NB4 (cell line): ENCODE measurements around the gene ACP7.
A peak's percentile ranks its signal among the peaks of the same experiment; 100 is the strongest.

Experiments
- DNase-seq: peaks from one replicate; pipeline ENCODE4 v3.0.0; 2010; ENCODE audit warnings: low read depth
- H3K4me3 ChIP-seq: one replicate; pipeline ENCODE4 v1.5.1; 2011; ENCODE audit warnings: mild to moderate bottlenecking, low read depth, low read length, moderate library complexity
- MYC ChIP-seq: IDR thresholded peaks from 2 replicates; pipeline ENCODE4 v1.6.1; 2011; ENCODE audit warnings: low read depth, low read length
- POLR2A ChIP-seq: IDR thresholded peaks from 2 replicates; pipeline ENCODE4 v1.6.1; 2011; ENCODE audit warnings: mild to moderate bottlenecking; ENCODE audit not compliant: insufficient read length; ENCODE audit errors: extremely low read depth
- TF ChIP-seq, protein P1 (sequence below): IDR thresholded peaks from 2 replicates; pipeline ENCODE4 v1.6.1; 2011; ENCODE audit warnings: low read depth, low read length
- TF ChIP-seq, protein P2 (sequence below): IDR thresholded peaks from one replicate; pipeline ENCODE4 v1.5.1; 2012; ENCODE audit warnings: low read depth, low read length

ACP7 gene

DNA sequence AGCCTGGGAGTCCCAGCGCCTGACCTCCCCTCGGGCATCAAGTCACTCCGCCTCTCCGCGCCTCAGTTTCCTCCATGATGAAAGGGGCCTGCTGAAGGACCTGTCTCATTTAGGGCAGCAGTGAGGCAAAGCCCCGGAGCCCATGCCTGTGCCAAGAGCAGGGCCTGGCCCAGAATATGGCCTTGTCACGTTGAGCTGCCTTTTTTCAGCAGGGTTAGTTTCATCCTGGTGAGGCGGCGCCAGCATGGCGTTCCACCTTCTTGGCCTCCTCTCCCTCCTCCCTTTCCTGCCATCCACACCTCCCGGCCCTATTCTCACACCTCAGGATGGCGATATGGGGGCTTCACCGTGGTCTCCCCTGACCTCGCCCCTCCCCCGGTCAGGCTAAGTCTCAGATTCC is 71.6 kb downstream of the ACP7 start:
- DNase-seq, result no peak
- TF ChIP-seq, protein P1, sequence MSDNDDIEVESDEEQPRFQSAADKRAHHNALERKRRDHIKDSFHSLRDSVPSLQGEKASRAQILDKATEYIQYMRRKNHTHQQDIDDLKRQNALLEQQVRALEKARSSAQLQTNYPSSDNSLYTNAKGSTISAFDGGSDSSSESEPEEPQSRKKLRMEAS, result no peak
- TF ChIP-seq POLR2A, result no peak
- TF ChIP-seq, protein P2, sequence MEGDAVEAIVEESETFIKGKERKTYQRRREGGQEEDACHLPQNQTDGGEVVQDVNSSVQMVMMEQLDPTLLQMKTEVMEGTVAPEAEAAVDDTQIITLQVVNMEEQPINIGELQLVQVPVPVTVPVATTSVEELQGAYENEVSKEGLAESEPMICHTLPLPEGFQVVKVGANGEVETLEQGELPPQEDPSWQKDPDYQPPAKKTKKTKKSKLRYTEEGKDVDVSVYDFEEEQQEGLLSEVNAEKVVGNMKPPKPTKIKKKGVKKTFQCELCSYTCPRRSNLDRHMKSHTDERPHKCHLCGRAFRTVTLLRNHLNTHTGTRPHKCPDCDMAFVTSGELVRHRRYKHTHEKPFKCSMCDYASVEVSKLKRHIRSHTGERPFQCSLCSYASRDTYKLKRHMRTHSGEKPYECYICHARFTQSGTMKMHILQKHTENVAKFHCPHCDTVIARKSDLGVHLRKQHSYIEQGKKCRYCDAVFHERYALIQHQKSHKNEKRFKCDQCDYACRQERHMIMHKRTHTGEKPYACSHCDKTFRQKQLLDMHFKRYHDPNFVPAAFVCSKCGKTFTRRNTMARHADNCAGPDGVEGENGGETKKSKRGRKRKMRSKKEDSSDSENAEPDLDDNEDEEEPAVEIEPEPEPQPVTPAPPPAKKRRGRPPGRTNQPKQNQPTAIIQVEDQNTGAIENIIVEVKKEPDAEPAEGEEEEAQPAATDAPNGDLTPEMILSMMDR, result no peak
- TF ChIP-seq MYC, result no peak
- no peak overlapping the region for H3K4me3 ChIP-seq

DNA sequence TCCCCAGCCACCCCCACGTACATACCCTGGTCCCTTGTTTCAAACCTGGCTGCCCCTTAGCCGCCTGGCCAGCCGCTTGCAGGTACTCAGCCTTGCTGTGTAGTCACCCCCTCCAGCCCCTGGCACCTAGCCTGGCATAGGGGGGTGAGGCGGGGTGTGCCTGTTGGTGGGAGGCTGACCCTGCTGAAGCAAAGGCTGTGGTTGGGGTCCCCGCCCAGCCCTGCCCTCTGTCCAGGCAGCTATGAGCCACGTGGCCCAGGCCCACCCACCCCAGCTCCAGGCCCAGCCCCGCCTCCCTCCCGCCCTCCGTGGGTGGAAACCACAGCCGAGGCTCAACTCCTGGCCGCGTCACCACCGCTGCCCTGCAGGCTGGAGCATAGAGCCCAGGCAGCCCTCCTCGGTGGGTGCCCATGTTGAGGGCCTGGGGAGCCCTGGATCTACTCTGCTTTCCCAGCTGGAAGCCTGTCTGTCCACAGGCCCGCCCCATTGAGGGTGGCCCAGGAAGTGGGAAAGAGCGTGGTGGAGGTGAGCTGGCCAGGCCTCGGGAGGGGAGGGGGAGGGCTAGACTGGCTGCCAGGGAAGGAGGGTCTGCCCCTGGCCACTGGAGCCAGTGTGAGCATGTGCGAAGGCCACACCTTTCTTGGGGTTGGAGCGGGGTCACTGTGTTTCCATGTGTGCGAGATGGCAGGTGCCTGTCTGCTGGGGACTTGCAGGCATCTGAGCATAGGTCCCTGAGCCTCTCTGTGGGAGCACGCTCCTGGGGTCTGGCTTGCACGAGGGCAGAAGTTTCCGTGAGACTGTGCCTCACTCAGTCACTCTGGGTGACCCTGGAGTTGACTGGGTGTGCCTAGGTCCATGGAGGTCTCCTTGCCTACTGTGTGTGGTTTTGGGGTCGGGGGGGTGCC is 72.4 kb downstream of the ACP7 start:
- no peak overlapping the region for H3K4me3 ChIP-seq
- TF ChIP-seq POLR2A, result no peak
- TF ChIP-seq, protein P1, result no peak
- peak; percentile 31 for DNase-seq

DNA sequence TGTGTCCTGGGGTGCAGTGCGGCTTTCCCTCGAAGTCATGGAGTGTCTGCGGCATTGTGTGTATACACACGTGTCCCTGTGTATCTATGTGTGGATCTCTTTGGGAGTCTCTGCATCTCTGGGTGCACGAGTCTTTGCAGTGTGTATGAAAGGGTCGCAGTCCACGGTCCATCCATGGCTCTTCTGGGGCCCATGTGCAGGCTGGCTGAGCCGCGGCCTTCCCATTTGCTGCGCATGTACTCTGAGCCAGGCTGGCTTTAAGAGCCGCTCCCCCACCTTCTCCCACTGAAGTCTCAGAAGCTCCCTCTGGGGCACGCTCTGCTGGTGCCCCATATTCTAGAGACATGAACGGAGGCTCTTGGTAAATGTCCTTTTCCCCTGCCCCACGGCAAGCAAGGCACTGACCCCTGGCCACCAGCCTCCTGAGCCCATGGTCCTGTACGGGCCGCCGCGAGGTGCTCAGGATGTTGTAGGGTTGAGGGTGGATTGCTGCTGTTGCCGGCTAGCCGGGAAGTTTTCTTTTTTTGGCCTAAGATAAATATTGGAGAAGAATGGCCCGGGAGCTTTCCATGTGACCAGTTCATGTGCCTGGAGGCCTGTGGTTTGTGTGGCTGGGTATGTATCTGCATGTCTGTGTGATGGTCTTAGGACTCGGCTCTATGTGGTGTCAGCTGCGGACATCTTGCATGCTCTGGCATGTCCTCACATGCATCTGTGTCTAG is 73.3 kb downstream of the ACP7 start:
- H3K4me3 ChIP-seq, result no peak overlapping the region
- TF ChIP-seq, protein P2, result no peak
- TF ChIP-seq POLR2A, result no peak
- no peak for TF ChIP-seq MYC
- TF ChIP-seq, protein P1, result no peak
- no peak for DNase-seq

DNA sequence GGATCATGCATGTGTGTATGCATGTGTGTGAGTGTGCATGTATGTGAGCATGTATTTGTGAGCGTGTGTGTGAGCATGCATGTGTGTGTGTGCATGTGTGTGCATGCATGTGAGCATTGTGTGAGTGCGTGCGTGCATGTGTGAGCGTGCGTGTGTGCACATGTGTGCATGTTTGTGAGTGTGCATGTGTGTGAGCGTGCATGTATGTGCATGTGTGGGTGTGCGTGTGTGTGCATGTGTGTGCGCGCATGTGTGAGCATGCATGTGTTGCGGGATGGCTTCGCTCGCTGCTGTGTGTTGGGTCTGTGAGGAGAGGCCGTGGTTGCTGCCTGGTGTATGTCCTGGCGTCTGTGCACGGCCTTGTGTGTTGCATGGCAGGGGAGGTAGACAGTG is 73.8 kb downstream of the ACP7 start:
- no peak for DNase-seq
- no peak overlapping the region for H3K4me3 ChIP-seq
- TF ChIP-seq, protein P1, result no peak
- TF ChIP-seq, protein P2, result no peak
- TF ChIP-seq POLR2A (no peak), MYC (no peak)

DNA sequence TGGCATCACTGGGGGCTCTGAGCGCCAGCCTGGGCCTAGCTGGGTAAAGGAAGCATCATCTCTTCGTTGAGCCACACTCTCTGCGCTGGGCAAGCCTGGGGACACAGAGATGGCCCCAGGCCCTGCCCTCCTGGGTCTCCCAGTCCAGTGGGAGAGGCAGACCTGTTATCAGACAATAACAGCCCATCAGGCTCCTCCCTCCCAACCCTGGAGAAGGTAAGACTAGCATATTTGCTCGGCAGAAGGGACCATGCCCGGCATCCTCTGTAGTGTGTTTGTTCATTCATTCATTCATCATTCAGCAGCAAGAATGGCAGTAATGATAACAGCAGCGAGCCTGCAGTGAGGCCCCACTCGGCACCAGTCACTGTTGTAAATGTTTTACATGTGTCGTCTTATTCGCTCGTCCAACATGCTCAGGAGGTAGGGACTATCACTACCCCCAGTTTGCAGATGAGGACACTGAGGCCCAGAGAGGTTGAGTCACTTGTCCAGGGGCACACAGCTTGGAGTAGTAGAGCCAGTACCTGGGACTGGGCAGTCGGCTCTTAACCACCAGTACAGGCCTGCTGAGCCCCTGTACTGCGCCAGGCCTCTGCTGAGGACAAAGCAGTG is 74.6 kb downstream of the ACP7 start:
- TF ChIP-seq, protein P1, result no peak
- TF ChIP-seq MYC (no peak), POLR2A (no peak)
- TF ChIP-seq, protein P2, result no peak
- DNase-seq, result no peak
- H3K4me3 ChIP-seq, result no peak overlapping the region

DNA sequence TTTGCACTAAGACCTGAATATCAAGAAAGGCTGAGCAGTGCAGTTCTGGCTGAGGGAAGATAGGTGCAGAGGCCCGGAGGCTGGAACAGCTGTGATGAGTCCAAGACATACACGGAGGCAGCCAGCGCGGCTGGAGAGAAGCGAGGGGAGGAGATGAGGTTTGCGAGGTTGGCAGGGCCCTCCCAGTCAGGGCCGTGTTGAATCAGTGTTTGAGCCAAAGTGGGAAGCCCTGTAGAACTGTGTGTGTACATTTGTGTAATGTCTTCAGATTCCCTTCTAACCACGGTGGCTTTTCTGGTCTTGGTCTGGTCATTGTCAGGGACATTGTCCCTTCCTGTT is 76.3 kb downstream of the ACP7 start:
- no peak overlapping the region for H3K4me3 ChIP-seq
- DNase-seq, result no peak
- TF ChIP-seq, protein P2, result no peak
- TF ChIP-seq MYC, result no peak
- no peak for TF ChIP-seq POLR2A
- TF ChIP-seq, protein P1, result no peak
